Measurements from ENCODE around the gene RASSF6. TPM values are rescaled to one million over a fixed set of nuclear protein-coding genes. Genes with fewer than 3 reads are reported as not detected.

Gene RASSF6
- total RNA-seq = 0.16 and 1.5 TPM in 2 replicates

GRCh38 chr4:73620115-73620792 lies at the start of gene RASSF6:
TSS of gene RASSF6 (minus strand) at chr4:73620436. CDS start at chr4:73611795, 8,641 bp downstream.

Other genes starting within 250 kb of the RASSF6 start
- not detected in 2 replicates for gene ALB, start 216.1 kb downstream of the RASSF6 start, total RNA-seq
- 0.51 TPM in 1 of 2 replicates, not detected in the other for gene AFP, start 184.2 kb downstream of the RASSF6 start, total RNA-seq
- not detected in 2 replicates for gene AFM, start 138.7 kb downstream of the RASSF6 start, total RNA-seq
- 0.76 and 2.1 TPM in 2 replicates for gene CXCL8, start 120.1 kb upstream of the RASSF6 start, total RNA-seq
- 6.2 and 6.7 TPM in 2 replicates for gene CXCL6, start 216.2 kb upstream of the RASSF6 start, total RNA-seq
- 0.25 TPM in 1 of 2 replicates, not detected in the other for gene PF4V1, start 232.9 kb upstream of the RASSF6 start, total RNA-seq
- gene CXCL1, start 249.0 kb upstream of the RASSF6 start, total RNA-seq = 30.3 and 35.5 TPM in 2 replicates

Data from mesangial cell (primary cell).